Left lung (tissue), 10 donors: Measurements from ENCODE around the gene LOXHD1. TPM values are rescaled to one million over a fixed set of nuclear protein-coding genes. Genes with fewer than 3 reads are reported as not detected.

Experiments used
- ATAC-seq: fragments of 200-7000 bp; cut with Tn5 transposase; one replicate; pipeline ENCODE4 v1.9.1; 2020; ENCODE audit warnings: moderate library complexity
- DNase-seq, 4 donors: peaks; one replicate each; pipeline ENCODE4 v3.0.0-alpha.2; 2013 to 2020
- H3K27ac ChIP-seq, 2 donors: fragments of 200-600 bp; sonication (generic) in 1 of 2; one replicate each; pipeline versions ENCODE4 v1.5.0 to v1.8.0; 2020 to 2021
- H3K27me3 ChIP-seq, 2 donors: fragments of 200-600 bp; sonication (generic) in 1 of 2; one replicate each; pipeline versions ENCODE4 v1.5.0 to v1.8.0; 2020 to 2021
- H3K36me3 ChIP-seq, 2 donors: fragments of 200-600 bp; sonication (generic) in 1 of 2; one replicate each; pipeline versions ENCODE4 v1.5.0 to v1.8.0; 2020 to 2021
- H3K4me1 ChIP-seq, 2 donors: fragments of 200-600 bp; one replicate each; pipeline ENCODE4 v1.8.0; 2021
- H3K4me3 ChIP-seq, 2 donors: fragments of 200-600 bp; sonication (generic) in 1 of 2; one replicate each; pipeline versions ENCODE4 v1.5.0 to v1.8.0; 2020 to 2021; ENCODE audit warnings: mild to moderate bottlenecking in 1 of 2
- H3K9me3 ChIP-seq, 2 donors: fragments of 200-600 bp; sonication (generic) in 1 of 2; one replicate each; pipeline versions ENCODE4 v1.5.0 to v1.8.0; 2020 to 2021
- intact Hi-C, 2 donors: fragments of 100-400 bp; cut with DNase I; formaldehyde crosslinking; loops; one replicate each; pipeline versions ENCODE4 v1.11.2 to v1.14.2; 2022
- polyA plus RNA-seq, 6 donors: library from polyadenylated mRNA; unstranded; fragments of 120-200 nt; gene quantifications; one replicate each; pipeline ENCODE4 v1.2.1, GENCODE V29; 2013; ENCODE audit not compliant: insufficient read length in 6 of 6
- total RNA-seq, 2 donors: library from RNA; stranded (reverse); fragmentation: NEBNext Ultra II Directional; extraction: Animal tissue kit (Norgen Biotek cat#: 25700); gene quantifications; one replicate each; pipeline ENCODE4 v1.2.1, GENCODE V29; 2021
- TF ChIP-seq, protein P1 (sequence below), 2 donors: fragments of 200-600 bp; sonication (generic) in 1 of 2; IDR thresholded peaks; one replicate each; pipeline versions ENCODE4 v1.5.0 to v1.8.0; 2021; ENCODE audit warnings: antibody characterized with exemption in 2 of 2
- donor health status: DM: no; HTN: yes; CAD: no.
- donor health status: DM: no; HTN: no; CAD: no.

The LOXHD1 gene
- total and polyA plus RNA-seq, 8 donors = 0.52 to 2.0 (median 1.2) TPM

DNA sequence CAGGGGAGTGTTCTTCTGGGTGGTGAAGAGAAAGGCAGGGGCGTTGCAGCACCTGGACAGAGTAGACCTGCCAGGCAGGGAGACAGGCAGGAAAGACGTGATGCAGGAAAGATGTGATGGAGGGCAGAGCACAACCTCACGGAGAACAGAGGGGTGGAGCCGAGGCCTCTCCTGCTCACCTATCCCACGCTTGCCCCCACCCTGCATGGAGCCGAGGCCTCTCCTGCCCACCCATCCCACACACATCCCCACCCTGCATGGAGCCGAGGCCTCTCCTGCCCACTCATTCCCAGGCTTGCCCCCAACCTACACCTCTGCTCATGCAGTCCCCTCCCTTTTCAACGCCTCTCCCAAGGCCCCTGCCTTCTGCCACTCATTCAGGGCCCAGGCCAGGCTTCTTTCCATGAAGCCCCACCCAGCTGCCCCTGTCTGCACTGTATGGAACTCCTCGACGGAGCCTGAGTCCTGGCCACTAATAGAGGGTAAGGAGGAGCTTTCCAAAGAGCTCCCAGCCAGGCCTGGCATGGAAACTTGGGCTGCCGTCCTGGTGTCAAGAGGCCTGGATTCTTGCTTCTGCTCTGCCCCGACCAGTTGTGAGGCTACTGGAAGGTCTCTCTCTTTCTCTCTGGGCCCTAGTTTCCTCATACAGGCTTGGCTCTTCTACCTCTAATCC is 32.0 kb upstream of the LOXHD1 start:
- intact Hi-C loops = no loop called here
- no peaks in the 10 kb centered on the region for H3K9me3 ChIP-seq
- H3K27ac ChIP-seq = no peak overlapping the region
- ATAC-seq (no peak), DNase-seq (no peak)
- no peaks in the 10 kb centered on the region for H3K27me3 ChIP-seq
- H3K4me1 ChIP-seq = no peaks in the 10 kb centered on the region
- TF ChIP-seq, protein P1, sequence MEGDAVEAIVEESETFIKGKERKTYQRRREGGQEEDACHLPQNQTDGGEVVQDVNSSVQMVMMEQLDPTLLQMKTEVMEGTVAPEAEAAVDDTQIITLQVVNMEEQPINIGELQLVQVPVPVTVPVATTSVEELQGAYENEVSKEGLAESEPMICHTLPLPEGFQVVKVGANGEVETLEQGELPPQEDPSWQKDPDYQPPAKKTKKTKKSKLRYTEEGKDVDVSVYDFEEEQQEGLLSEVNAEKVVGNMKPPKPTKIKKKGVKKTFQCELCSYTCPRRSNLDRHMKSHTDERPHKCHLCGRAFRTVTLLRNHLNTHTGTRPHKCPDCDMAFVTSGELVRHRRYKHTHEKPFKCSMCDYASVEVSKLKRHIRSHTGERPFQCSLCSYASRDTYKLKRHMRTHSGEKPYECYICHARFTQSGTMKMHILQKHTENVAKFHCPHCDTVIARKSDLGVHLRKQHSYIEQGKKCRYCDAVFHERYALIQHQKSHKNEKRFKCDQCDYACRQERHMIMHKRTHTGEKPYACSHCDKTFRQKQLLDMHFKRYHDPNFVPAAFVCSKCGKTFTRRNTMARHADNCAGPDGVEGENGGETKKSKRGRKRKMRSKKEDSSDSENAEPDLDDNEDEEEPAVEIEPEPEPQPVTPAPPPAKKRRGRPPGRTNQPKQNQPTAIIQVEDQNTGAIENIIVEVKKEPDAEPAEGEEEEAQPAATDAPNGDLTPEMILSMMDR (IDR thresholded peaks at IDR 0.05) = no peak
- H3K4me3 ChIP-seq = no peak overlapping the region
- no peaks in the 10 kb centered on the region for H3K36me3 ChIP-seq

DNA sequence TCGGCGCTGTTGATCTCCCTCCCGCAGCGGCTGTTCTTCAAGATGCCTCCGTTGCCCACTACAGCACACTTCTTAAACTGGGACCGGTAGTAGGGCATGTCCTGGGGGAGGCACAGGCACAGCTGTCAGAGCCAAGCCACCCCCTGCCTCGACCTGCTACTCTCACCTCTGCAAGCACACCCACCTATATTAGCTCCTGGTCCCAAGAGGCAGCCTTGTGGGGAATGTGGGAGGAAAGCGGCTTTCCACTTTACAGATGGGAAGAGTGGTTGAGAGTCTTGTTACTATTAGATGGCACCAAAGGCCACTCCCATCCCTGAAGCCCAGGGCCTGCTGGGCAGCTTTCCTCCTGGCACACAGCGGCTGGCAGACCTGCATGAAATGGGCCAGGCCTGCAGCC is 29.2 kb upstream of the LOXHD1 start:
- no peak for ATAC-seq
- H3K4me3 ChIP-seq = no peak overlapping the region
- H3K4me1 ChIP-seq = no peaks in the 10 kb centered on the region
- DNase-seq = no peak
- intact Hi-C loops = no loop called here
- no peaks in the 10 kb centered on the region for H3K36me3 ChIP-seq
- TF ChIP-seq, protein P1 (IDR thresholded peaks at IDR 0.05) = no peak
- no peaks in the 10 kb centered on the region for H3K9me3 ChIP-seq
- no peak overlapping the region for H3K27ac ChIP-seq
- no peaks in the 10 kb centered on the region for H3K27me3 ChIP-seq

DNA sequence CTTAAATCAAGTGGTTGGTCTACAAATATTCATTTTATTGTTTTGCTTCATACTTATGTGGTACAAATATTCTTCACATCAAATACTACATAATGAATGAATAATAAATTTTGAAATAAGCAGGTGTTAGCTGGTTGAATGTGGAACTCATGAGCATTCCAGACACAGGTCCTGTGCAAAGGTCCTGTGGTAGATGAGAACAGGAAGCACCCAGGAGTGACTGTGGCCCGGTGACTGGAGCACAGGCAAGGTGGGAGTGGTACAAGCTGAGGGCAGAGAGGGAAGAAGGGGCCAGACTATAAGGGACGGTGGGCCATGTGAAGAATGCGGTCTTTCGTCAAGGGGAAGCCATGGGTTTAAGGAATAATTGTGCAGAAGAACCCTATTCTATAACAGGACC is 26.2 kb upstream of the LOXHD1 start:
- TF ChIP-seq, protein P1 (IDR thresholded peaks at IDR 0.05) = no peak
- H3K4me3 ChIP-seq = no peak overlapping the region
- no peaks in the 10 kb centered on the region for H3K4me1 ChIP-seq
- DNase-seq = no peak
- intact Hi-C loops = no loop called here
- no peak for ATAC-seq
- no peaks in the 10 kb centered on the region for H3K36me3 ChIP-seq
- no peaks in the 10 kb centered on the region for H3K9me3 ChIP-seq
- H3K27me3 ChIP-seq = no peaks in the 10 kb centered on the region
- no peak overlapping the region for H3K27ac ChIP-seq

DNA sequence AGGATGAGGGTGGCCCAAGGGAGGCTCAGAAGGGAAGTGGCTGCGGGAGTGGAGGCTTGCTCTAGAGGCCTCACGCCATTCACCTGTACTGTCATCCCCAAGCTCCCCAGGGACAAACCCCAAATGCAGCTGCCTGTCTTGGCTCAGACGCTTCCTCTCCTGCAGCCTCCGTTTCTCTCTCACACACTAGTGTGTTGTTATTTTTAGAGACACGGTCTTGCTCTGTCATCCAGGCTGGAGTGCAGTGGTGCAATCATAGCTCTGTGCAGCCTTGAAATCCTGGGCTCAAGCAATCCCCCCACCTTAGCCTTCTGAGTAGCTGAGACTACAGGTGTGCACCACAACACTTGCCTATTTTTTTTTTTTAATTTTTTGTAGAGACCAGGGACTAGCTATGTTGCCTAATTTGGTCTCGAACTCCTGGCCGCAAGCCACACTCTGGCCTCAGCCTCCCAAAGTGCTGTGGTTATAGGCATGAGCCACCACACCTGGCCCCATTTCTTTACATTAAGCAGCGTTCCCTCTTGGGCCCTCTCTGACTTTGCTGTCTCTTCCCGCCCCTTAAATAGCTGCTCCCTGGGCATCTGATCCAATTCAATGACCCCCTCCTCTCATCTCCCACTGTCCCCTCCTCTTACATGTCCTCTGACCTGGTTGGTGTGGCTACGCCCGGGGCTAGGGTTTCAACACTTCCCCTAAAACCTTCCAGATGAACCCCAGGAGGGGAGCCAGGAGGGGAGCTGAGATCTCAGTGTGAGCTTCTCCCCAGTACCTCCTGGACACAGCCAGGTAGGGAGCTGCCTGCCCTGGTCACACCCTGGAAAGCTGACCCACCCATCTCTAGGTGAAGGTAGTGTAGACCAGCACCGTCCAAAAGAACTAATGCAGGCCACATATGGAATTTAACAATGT is 24.0 kb upstream of the LOXHD1 start:
- Histone ChIP-seq H3K4me1 (no peaks in the 10 kb centered on the region), H3K9me3 (no peaks in the 10 kb centered on the region), H3K4me3 (no peak overlapping the region), H3K27ac (no peak overlapping the region), H3K36me3 (no peaks in the 10 kb centered on the region), H3K27me3 (no peaks in the 10 kb centered on the region)
- DNase-seq (no peak), ATAC-seq (no peak)
- TF ChIP-seq, protein P1 (IDR thresholded peaks at IDR 0.05) = no peak
- intact Hi-C loops = no loop called here

DNA sequence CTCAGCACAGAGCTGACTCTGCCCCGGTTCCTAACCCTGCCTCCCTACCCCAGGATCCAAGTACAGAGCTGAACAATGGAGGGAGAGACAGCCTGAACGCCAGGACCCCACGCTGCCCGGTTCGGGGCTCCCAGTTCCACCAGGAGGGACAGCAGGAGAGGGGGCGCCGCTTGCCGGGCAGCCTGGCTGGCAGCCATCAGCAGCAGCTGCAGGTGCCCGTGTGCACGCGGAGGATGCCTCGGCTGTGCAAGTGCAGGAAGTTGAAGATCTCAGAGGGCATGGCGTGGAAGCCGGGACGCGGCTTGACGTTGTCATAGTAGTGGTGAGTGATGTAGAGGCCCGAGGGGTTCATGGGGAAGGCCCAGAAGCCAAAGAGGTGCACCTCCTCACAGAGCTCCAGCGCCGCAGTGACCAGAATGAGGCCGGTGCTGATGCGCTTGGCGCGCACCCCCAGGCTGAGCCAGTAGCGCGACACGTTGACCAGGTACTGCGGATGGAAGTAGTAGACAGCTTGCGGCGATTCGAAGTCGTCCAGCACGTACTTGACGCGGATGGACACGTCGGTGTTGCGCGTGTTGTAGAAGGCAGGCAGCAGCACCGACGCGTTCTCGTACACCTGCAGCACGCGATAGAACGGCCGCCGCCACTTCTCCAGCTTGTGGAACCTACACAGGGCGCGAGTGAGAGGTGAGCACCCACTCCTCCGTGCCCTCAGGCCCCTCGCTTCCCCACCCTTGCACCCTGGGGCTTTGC is 23.0 kb upstream of the LOXHD1 start:
- Histone ChIP-seq H3K27me3 (no peaks in the 10 kb centered on the region), H3K9me3 (no peaks in the 10 kb centered on the region), H3K36me3 (no peaks in the 10 kb centered on the region), H3K27ac (no peak overlapping the region), H3K4me3 (no peak overlapping the region), H3K4me1 (no peaks in the 10 kb centered on the region)
- intact Hi-C loops = no loop called here
- peak in 1 of 4 donors; percentile 71 for DNase-seq
- TF ChIP-seq, protein P1 (IDR thresholded peaks at IDR 0.05) = no peak
- no peak for ATAC-seq
